Karpas-422 (cell line): ENCODE data around the gene LRCH1. TPM values are rescaled to one million over a fixed set of nuclear protein-coding genes. Genes with fewer than 3 reads are reported as not detected.

Experiments
- DNase-seq: peaks from one replicate; pipeline ENCODE4 v3.0.0-alpha.2; 2015
- H2AFZ ChIP-seq: fragments of 200-600 bp; sonication (generic); 2 replicates; pipeline ENCODE4 v1.6.1; 2014; ENCODE audit warnings: antibody characterized with exemption, low read length, mixed read lengths
- H3K27ac ChIP-seq: fragments of 200-600 bp; sonication (generic); 2 replicates; pipeline ENCODE4 v1.5.1; 2014; ENCODE audit warnings: mild to moderate bottlenecking, low read length, moderate library complexity
- H3K27me3 ChIP-seq: fragments of 200-600 bp; sonication (generic); 2 replicates; pipeline ENCODE4 v1.6.1; 2014; ENCODE audit warnings: low read length, mixed read lengths
- H3K36me3 ChIP-seq: fragments of 200-600 bp; sonication (generic); 2 replicates; pipeline ENCODE4 v1.6.1; 2014; ENCODE audit warnings: low read length, mixed read lengths; ENCODE audit not compliant: insufficient read depth
- H3K4me1 ChIP-seq: fragments of 200-600 bp; sonication (generic); 2 replicates; pipeline ENCODE4 v1.6.1; 2014; ENCODE audit warnings: mild to moderate bottlenecking, low read length, mixed read lengths
- H3K4me2 ChIP-seq: fragments of 200-600 bp; sonication (generic); 2 replicates; pipeline ENCODE4 v1.6.1; 2014; ENCODE audit warnings: low read length, low read depth, mild to moderate bottlenecking; ENCODE audit not compliant: poor library complexity, severe bottlenecking
- H3K4me3 ChIP-seq: fragments of 200-600 bp; sonication (generic); 2 replicates; pipeline ENCODE4 v1.5.1; 2014; ENCODE audit warnings: mild to moderate bottlenecking, antibody characterized with exemption, low read length, mixed read lengths
- H3K79me2 ChIP-seq: fragments of 200-600 bp; sonication (generic); 2 replicates; pipeline ENCODE4 v1.6.1; 2014; ENCODE audit warnings: mild to moderate bottlenecking, low read length, mixed read lengths
- H3K9ac ChIP-seq: fragments of 200-600 bp; sonication (generic); 2 replicates; pipeline ENCODE4 v1.6.0; 2014; ENCODE audit warnings: low read length
- H3K9me2 ChIP-seq: fragments of 200-600 bp; sonication (generic), shearing (Covaris generic); replicated peaks from 2 replicates; pipeline ENCODE4 v1.6.0; 2014; ENCODE audit warnings: mild to moderate bottlenecking, low read length, moderate library complexity; ENCODE audit not compliant: insufficient read depth
- H3K9me3 ChIP-seq: fragments of 300-700, 200-600 bp; sonication (generic); 2 replicates; pipeline ENCODE4 v1.6.1; 2014; ENCODE audit warnings: low read length, mixed read lengths
- H4K20me1 ChIP-seq: fragments of 200-600 bp; sonication (generic); 2 replicates; pipeline ENCODE4 v1.6.1; 2014; ENCODE audit warnings: mild to moderate bottlenecking, antibody characterized with exemption, low read length, low read depth; ENCODE audit not compliant: insufficient read depth
- total RNA-seq: library from RNA; depleted of rRNA; stranded (reverse); fragments of >200 nt; shearing (Covaris generic); gene quantifications from 2 replicates; pipeline ENCODE4 v1.2.3, GENCODE V29; 2014; ENCODE audit warnings: low replicate concordance

The LRCH1 gene
- total RNA-seq, 1 experiment from 2014 or later = 0.56 TPM

GRCh38 chr13:46668302-46668720, 115.3 kb downstream of the LRCH1 start:
- DNase-seq = no peak
- H3K4me2 ChIP-seq = no peak overlapping the region
- H2AFZ ChIP-seq = no peak overlapping the region
- H3K36me3 ChIP-seq = no peaks in the 10 kb centered on the region
- H3K27me3 ChIP-seq = no peaks in the 10 kb centered on the region
- H3K9ac ChIP-seq = no peak overlapping the region
- H3K79me2 ChIP-seq = no peaks in the 10 kb centered on the region
- H3K27ac ChIP-seq = no peak overlapping the region
- H3K4me3 ChIP-seq = no peak overlapping the region
- no peaks in the 10 kb centered on the region for H3K4me1 ChIP-seq
- H3K9me2 ChIP-seq = no peaks in the 10 kb centered on the region
- H3K9me3 ChIP-seq = no peaks in the 10 kb centered on the region
- H4K20me1 ChIP-seq = 0 out of 2 replicates have a peak, but pooled peaks cover 7% of the 10 kb centered on the region

GRCh38 chr13:46668931-46669525, 116.1 kb downstream of the LRCH1 start:
- H4K20me1 ChIP-seq = 0 out of 2 replicates have a peak, but pooled peaks cover 7% of the 10 kb centered on the region
- H3K4me2 ChIP-seq = no peak overlapping the region
- DNase-seq = no peak
- H3K36me3 ChIP-seq = no peaks in the 10 kb centered on the region
- no peaks in the 10 kb centered on the region for H3K79me2 ChIP-seq
- no peaks in the 10 kb centered on the region for H3K27me3 ChIP-seq
- no peak overlapping the region for H3K9ac ChIP-seq
- H3K9me3 ChIP-seq = no peaks in the 10 kb centered on the region
- H3K4me3 ChIP-seq = no peak overlapping the region
- H3K27ac ChIP-seq = no peak overlapping the region
- no peak overlapping the region for H2AFZ ChIP-seq
- H3K9me2 ChIP-seq = no peaks in the 10 kb centered on the region
- no peaks in the 10 kb centered on the region for H3K4me1 ChIP-seq

- no peak overlapping the region for H2AFZ ChIP-seq
- H3K9ac ChIP-seq = no peak overlapping the region
- no peaks in the 10 kb centered on the region for H3K36me3 ChIP-seq
- no peaks in the 10 kb centered on the region for H3K9me3 ChIP-seq
- no peaks in the 10 kb centered on the region for H3K27me3 ChIP-seq
- H3K27ac ChIP-seq = no peak overlapping the region
- no peak overlapping the region for H3K4me3 ChIP-seq
- no peaks in the 10 kb centered on the region for H3K4me1 ChIP-seq
- H3K4me2 ChIP-seq = no peak overlapping the region
- H4K20me1 ChIP-seq = no peaks in the 10 kb centered on the region
- H3K79me2 ChIP-seq = no peaks in the 10 kb centered on the region
- H3K9me2 ChIP-seq = no peaks in the 10 kb centered on the region
- no peak for DNase-seq
Measured at GRCh38 chr13:46672338-46673090, 119.5 kb downstream of the LRCH1 start.

- H2AFZ ChIP-seq = no peak overlapping the region
- no peaks in the 10 kb centered on the region for H3K4me1 ChIP-seq
- H3K79me2 ChIP-seq = no peaks in the 10 kb centered on the region
- H3K9ac ChIP-seq = no peak overlapping the region
- H3K36me3 ChIP-seq = no peaks in the 10 kb centered on the region
- no peak overlapping the region for H3K27ac ChIP-seq
- DNase-seq = no peak
- H3K27me3 ChIP-seq = no peaks in the 10 kb centered on the region
- H3K9me3 ChIP-seq = no peaks in the 10 kb centered on the region
- no peaks in the 10 kb centered on the region for H4K20me1 ChIP-seq
- no peak overlapping the region for H3K4me3 ChIP-seq
- no peak overlapping the region for H3K4me2 ChIP-seq
- no peaks in the 10 kb centered on the region for H3K9me2 ChIP-seq
Measured at GRCh38 chr13:46675016-46675415, 122.0 kb downstream of the LRCH1 start.

- Histone ChIP-seq H4K20me1 (no peaks in the 10 kb centered on the region), H3K27ac (no peak overlapping the region), H3K79me2 (no peaks in the 10 kb centered on the region), H2AFZ (no peak overlapping the region), H3K4me2 (no peak overlapping the region), H3K9me3 (no peaks in the 10 kb centered on the region), H3K4me3 (no peak overlapping the region), H3K9me2 (no peaks in the 10 kb centered on the region), H3K36me3 (no peaks in the 10 kb centered on the region), H3K4me1 (no peaks in the 10 kb centered on the region), H3K27me3 (no peaks in the 10 kb centered on the region), H3K9ac (no peak overlapping the region)
- no peak for DNase-seq
Measured at GRCh38 chr13:46676378-46676725, 123.4 kb downstream of the LRCH1 start.

- H3K79me2 ChIP-seq = no peaks in the 10 kb centered on the region
Measured at GRCh38 chr13:46679369-46680120, 126.6 kb downstream of the LRCH1 start.

GRCh38 chr13:46682015-46682414, 129.0 kb downstream of the LRCH1 start:
- Histone ChIP-seq H3K9ac (no peak overlapping the region), H4K20me1 (no peaks in the 10 kb centered on the region), H3K4me2 (no peak overlapping the region), H3K27me3 (no peaks in the 10 kb centered on the region), H3K4me1 (no peaks in the 10 kb centered on the region), H3K27ac (no peak overlapping the region), H3K9me2 (no peaks in the 10 kb centered on the region), H3K4me3 (no peak overlapping the region), H3K9me3 (no peaks in the 10 kb centered on the region), H2AFZ (no peak overlapping the region), H3K79me2 (no peaks in the 10 kb centered on the region), H3K36me3 (no peaks in the 10 kb centered on the region)
- DNase-seq = no peak

More at GRCh38 chr13:46679369-46680120, 126.6 kb downstream of the LRCH1 start:
- Histone ChIP-seq H3K9me3 (no peaks in the 10 kb centered on the region), H2AFZ (no peak overlapping the region), H3K4me1 (no peaks in the 10 kb centered on the region), H3K9me2 (no peaks in the 10 kb centered on the region), H3K9ac (no peak overlapping the region), H3K4me3 (no peak overlapping the region), H4K20me1 (no peaks in the 10 kb centered on the region), H3K36me3 (no peaks in the 10 kb centered on the region), H3K27me3 (no peaks in the 10 kb centered on the region), H3K4me2 (no peak overlapping the region), H3K27ac (no peak overlapping the region)
- no peak for DNase-seq

- Histone ChIP-seq H3K79me2 (no peaks in the 10 kb centered on the region), H3K27ac (no peak overlapping the region), H3K4me2 (no peak overlapping the region), H3K9me3 (no peaks in the 10 kb centered on the region), H4K20me1 (no peaks in the 10 kb centered on the region), H3K9me2 (no peaks in the 10 kb centered on the region), H3K27me3 (no peaks in the 10 kb centered on the region), H2AFZ (no peak overlapping the region), H3K4me1 (no peaks in the 10 kb centered on the region), H3K9ac (no peak overlapping the region), H3K36me3 (no peaks in the 10 kb centered on the region), H3K4me3 (no peak overlapping the region)
- DNase-seq = no peak
Measured at GRCh38 chr13:46682707-46683106, 129.7 kb downstream of the LRCH1 start.
